ENCODE data around the gene MKNK1. TPM values are rescaled to one million over a fixed set of nuclear protein-coding genes. Genes with fewer than 3 reads are reported as not detected.

MKNK1 gene
- total and polyA plus RNA-seq, 2 of the 4 experiments (the other 2 are of a cell fraction) = 14.3 to 35.2 TPM

GRCh38 chr1:46523496-46524353, 80.3 kb downstream of the MKNK1 start:
- H3K9me3 ChIP-seq (ENCODE audit: control insufficient read depth, insufficient read depth, low read length) = no peaks in the 10 kb centered on the region
- in situ Hi-C loops (cut with MboI; ENCODE audit: low sequenced_read_pairs) (no loop called here), intact Hi-C loops (cut with micrococcal nuclease) (no loop called here), dilution Hi-C loops (cut with HindIII; ENCODE audit: low sequenced_read_pairs, unreplicated experiment) (no loop called here)
- no peaks in the 10 kb centered on the region for H3K79me1 ChIP-seq (ENCODE audit: low read depth in 1 of 2, low read length in 2 of 2)
- H3K4me2 ChIP-seq (ENCODE audit: low read depth, low read length) = no peak overlapping the region
- no peak overlapping the region for H3K18ac ChIP-seq (ENCODE audit: low read depth, low read length)
- no peaks in the 10 kb centered on the region for H3K36me3 ChIP-seq (ENCODE audit: control insufficient read depth, insufficient read depth, low read length)
- no peak overlapping the region for H3K56ac ChIP-seq (ENCODE audit: extremely low read depth, insufficient read depth, low read length)
- H3K9ac ChIP-seq (ENCODE audit: low read depth, low read length) = no peak overlapping the region
- 67% methylated on average over 1 of the region's 11 CpGs; no CpG with 5 or more reads in 1 of the 2 experiments for WGBS, 2 experiments (ENCODE audit: extremely low coverage in 2 of 2, insufficient read length in 1 of 2)
- H3K4me1 ChIP-seq (ENCODE audit: control insufficient read depth, insufficient read depth, low read length) = peaks cover 16% of the 10 kb centered on the region
- no peak for ATAC-seq (ENCODE audit: low read depth)
- H2BK120ac ChIP-seq (ENCODE audit: low read depth, low read length) = no peak overlapping the region
- no peak overlapping the region for H3K14ac ChIP-seq (replicated peaks; ENCODE audit: low read depth, low read length)
- ChIA-PET CTCF (interaction anchor here (1.3 kb wide), 1 partner anchor 45 kb away, joined by 3 read pairs; no protein-coding TSS in a partner anchor), POLR2A (ENCODE audit: unreplicated experiment) (no interaction called here)
- H4K5ac ChIP-seq (ENCODE audit: low read depth, low read length) = no peak overlapping the region
- no peak overlapping the region for H2AK9ac ChIP-seq (replicated peaks; ENCODE audit: low read depth, low read length, poor library complexity)
- DNase-seq = no peak
- H4K8ac ChIP-seq (ENCODE audit: low read depth in 2 of 2, low read length in 2 of 2) = no peak overlapping the region
- TF ChIP-seq BHLHE40 (IDR thresholded peaks at IDR 0.05; ENCODE audit: low read depth, low read length) = no peak
- no peak overlapping the region for H3K4ac ChIP-seq (ENCODE audit: low read depth, low read length)
- H3K27me3 ChIP-seq (ENCODE audit: control insufficient read depth, insufficient read depth, low read length) = peaks cover 30% of the 10 kb centered on the region
- H3K27ac ChIP-seq (ENCODE audit: insufficient read depth, low read length) = no peak overlapping the region
- no peak overlapping the region for H3K23ac ChIP-seq (ENCODE audit: low read depth, low read length)
- H2AFZ ChIP-seq (replicated peaks; ENCODE audit: low read length, poor library complexity) = no peak overlapping the region
- H2AK5ac ChIP-seq (ENCODE audit: low read depth, low read length) = no peak overlapping the region
- H4K20me1 ChIP-seq (ENCODE audit: insufficient read depth, low read length) = 0 out of 2 replicates have a peak, but pooled peaks cover 3% of the 10 kb centered on the region
- no peak overlapping the region for H2BK20ac ChIP-seq (ENCODE audit: low read depth, low read length)
- H3K9me1 ChIP-seq (ENCODE audit: insufficient read depth, low read length) = peaks cover 3% of the 10 kb centered on the region
- H2BK5ac ChIP-seq (ENCODE audit: low read depth, low read length, poor library complexity, severe bottlenecking) = no peak overlapping the region
- no peak overlapping the region for H3K4me3 ChIP-seq (ENCODE audit: insufficient read depth, low read depth, low read length)
- H2BK15ac ChIP-seq (ENCODE audit: low read depth, low read length) = no peak overlapping the region
- H4K91ac ChIP-seq (ENCODE audit: insufficient read depth, low read depth, low read length) = no peak overlapping the region
- no TSS peak for BruUV-seq (replicated peaks)

Measured in IMR-90 (cell line).